ENCODE results near the gene CAMKV. TPM values are rescaled to one million over a fixed set of nuclear protein-coding genes. Genes with fewer than 3 reads are reported as not detected.

CAMKV gene
- total and polyA plus RNA-seq, 2 of the 8 experiments (the other 6 are each of a cell fraction or from before 2014, with no cell fraction given): 56.3 to 66.4 TPM

DNA sequence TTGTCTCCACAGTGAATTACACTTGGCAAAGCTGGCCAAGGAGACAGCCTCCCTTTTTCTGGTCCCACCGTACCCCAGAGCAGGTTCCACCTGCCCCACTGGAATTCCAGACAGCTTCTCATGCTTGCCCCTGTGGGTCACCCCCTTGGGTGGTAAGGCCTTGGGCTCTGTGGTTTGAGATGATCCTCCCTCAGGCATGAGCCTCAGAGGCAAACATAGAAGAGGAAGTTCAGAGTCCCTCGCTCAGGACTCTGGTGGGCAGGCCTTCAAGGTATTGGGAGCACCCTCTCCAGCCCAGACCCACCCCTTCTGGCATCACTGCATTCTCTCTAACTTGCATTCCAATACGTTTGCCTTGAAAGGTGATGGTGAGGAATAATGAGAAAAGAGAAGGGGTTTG lies 38.4 kb downstream of the CAMKV start (continued):
- TF ChIP-seq, protein P1, sequence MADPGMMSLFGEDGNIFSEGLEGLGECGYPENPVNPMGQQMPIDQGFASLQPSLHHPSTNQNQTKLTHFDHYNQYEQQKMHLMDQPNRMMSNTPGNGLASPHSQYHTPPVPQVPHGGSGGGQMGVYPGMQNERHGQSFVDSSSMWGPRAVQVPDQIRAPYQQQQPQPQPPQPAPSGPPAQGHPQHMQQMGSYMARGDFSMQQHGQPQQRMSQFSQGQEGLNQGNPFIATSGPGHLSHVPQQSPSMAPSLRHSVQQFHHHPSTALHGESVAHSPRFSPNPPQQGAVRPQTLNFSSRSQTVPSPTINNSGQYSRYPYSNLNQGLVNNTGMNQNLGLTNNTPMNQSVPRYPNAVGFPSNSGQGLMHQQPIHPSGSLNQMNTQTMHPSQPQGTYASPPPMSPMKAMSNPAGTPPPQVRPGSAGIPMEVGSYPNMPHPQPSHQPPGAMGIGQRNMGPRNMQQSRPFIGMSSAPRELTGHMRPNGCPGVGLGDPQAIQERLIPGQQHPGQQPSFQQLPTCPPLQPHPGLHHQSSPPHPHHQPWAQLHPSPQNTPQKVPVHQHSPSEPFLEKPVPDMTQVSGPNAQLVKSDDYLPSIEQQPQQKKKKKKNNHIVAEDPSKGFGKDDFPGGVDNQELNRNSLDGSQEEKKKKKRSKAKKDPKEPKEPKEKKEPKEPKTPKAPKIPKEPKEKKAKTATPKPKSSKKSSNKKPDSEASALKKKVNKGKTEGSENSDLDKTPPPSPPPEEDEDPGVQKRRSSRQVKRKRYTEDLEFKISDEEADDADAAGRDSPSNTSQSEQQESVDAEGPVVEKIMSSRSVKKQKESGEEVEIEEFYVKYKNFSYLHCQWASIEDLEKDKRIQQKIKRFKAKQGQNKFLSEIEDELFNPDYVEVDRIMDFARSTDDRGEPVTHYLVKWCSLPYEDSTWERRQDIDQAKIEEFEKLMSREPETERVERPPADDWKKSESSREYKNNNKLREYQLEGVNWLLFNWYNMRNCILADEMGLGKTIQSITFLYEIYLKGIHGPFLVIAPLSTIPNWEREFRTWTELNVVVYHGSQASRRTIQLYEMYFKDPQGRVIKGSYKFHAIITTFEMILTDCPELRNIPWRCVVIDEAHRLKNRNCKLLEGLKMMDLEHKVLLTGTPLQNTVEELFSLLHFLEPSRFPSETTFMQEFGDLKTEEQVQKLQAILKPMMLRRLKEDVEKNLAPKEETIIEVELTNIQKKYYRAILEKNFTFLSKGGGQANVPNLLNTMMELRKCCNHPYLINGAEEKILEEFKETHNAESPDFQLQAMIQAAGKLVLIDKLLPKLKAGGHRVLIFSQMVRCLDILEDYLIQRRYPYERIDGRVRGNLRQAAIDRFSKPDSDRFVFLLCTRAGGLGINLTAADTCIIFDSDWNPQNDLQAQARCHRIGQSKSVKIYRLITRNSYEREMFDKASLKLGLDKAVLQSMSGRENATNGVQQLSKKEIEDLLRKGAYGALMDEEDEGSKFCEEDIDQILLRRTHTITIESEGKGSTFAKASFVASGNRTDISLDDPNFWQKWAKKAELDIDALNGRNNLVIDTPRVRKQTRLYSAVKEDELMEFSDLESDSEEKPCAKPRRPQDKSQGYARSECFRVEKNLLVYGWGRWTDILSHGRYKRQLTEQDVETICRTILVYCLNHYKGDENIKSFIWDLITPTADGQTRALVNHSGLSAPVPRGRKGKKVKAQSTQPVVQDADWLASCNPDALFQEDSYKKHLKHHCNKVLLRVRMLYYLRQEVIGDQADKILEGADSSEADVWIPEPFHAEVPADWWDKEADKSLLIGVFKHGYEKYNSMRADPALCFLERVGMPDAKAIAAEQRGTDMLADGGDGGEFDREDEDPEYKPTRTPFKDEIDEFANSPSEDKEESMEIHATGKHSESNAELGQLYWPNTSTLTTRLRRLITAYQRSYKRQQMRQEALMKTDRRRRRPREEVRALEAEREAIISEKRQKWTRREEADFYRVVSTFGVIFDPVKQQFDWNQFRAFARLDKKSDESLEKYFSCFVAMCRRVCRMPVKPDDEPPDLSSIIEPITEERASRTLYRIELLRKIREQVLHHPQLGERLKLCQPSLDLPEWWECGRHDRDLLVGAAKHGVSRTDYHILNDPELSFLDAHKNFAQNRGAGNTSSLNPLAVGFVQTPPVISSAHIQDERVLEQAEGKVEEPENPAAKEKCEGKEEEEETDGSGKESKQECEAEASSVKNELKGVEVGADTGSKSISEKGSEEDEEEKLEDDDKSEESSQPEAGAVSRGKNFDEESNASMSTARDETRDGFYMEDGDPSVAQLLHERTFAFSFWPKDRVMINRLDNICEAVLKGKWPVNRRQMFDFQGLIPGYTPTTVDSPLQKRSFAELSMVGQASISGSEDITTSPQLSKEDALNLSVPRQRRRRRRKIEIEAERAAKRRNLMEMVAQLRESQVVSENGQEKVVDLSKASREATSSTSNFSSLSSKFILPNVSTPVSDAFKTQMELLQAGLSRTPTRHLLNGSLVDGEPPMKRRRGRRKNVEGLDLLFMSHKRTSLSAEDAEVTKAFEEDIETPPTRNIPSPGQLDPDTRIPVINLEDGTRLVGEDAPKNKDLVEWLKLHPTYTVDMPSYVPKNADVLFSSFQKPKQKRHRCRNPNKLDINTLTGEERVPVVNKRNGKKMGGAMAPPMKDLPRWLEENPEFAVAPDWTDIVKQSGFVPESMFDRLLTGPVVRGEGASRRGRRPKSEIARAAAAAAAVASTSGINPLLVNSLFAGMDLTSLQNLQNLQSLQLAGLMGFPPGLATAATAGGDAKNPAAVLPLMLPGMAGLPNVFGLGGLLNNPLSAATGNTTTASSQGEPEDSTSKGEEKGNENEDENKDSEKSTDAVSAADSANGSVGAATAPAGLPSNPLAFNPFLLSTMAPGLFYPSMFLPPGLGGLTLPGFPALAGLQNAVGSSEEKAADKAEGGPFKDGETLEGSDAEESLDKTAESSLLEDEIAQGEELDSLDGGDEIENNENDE (IDR thresholded peaks at IDR 0.05; ENCODE audit: insufficient replicate concordance, low read length): no peak
